Measurements from ENCODE around the gene ZNF488. TPM values are rescaled to one million over a fixed set of nuclear protein-coding genes. Genes with fewer than 3 reads are reported as not detected.

Gene ZNF488
- total RNA-seq, 6 experiments from 2014 or later: 0.05 to 0.07 (median 0.07) TPM; not detected in 3

GRCh38 chr10:47340608-47341170 is 43.4 kb downstream of the ZNF488 start:
- H3K36me3 Mint-ChIP-seq (ENCODE audit: low read depth): no peaks in the 10 kb centered on the region
- peak; percentile 48 for DNase-seq
- H3K4me3 Mint-ChIP-seq: no peak overlapping the region
- TF ChIP-seq, protein P1, sequence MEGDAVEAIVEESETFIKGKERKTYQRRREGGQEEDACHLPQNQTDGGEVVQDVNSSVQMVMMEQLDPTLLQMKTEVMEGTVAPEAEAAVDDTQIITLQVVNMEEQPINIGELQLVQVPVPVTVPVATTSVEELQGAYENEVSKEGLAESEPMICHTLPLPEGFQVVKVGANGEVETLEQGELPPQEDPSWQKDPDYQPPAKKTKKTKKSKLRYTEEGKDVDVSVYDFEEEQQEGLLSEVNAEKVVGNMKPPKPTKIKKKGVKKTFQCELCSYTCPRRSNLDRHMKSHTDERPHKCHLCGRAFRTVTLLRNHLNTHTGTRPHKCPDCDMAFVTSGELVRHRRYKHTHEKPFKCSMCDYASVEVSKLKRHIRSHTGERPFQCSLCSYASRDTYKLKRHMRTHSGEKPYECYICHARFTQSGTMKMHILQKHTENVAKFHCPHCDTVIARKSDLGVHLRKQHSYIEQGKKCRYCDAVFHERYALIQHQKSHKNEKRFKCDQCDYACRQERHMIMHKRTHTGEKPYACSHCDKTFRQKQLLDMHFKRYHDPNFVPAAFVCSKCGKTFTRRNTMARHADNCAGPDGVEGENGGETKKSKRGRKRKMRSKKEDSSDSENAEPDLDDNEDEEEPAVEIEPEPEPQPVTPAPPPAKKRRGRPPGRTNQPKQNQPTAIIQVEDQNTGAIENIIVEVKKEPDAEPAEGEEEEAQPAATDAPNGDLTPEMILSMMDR (IDR thresholded peaks at IDR 0.05): peak; percentile 100
- H3K27me3 Mint-ChIP-seq (ENCODE audit: insufficient read depth): peaks cover 34% of the 10 kb centered on the region
- no peaks in the 10 kb centered on the region for H3K9me3 Mint-ChIP-seq
- H3K4me1 Mint-ChIP-seq (ENCODE audit: low read depth): peaks cover 13% of the 10 kb centered on the region
- H3K27ac Mint-ChIP-seq: no peak overlapping the region

- Mint-ChIP-seq H3K4me3 (no peak overlapping the region), H3K9me3 (no peaks in the 10 kb centered on the region), H3K27me3 (ENCODE audit: insufficient read depth) (peaks cover 28% of the 10 kb centered on the region), H3K4me1 (ENCODE audit: low read depth) (peaks cover 13% of the 10 kb centered on the region), H3K27ac (no peak overlapping the region), H3K36me3 (ENCODE audit: low read depth) (no peaks in the 10 kb centered on the region)
- TF ChIP-seq, protein P1 (IDR thresholded peaks at IDR 0.05): no peak
- DNase-seq: no peak
Observed at GRCh38 chr10:47339759-47340607, 44.1 kb downstream of the ZNF488 start.

DNA sequence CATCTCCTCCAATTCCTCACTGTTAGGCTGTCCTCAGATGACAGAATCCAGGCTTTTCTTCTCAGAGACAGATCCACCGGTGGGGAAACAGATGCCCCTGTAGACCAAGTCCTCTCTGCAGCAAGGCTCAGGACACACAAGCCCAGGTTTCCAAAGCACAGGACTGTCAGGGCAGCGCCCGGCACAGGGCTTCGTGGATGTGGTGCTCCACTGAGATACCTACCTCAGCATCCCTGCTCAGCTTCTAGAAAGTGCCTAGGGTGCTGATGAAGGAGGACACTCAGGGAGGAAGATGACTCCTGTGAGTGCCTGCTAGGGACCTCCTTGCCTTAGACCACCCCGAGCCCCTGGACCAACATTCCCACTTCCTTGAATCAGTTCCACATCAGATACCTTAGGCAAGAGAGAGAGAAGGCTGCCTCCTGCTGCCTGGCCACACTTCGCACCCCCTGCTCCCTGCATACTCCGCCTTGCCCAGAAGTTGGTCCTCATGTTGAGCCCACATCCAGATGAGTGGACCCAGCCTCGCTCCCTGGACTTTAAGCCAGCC is 44.8 kb downstream of the ZNF488 start:
- H3K4me1 Mint-ChIP-seq (ENCODE audit: low read depth): peaks cover 13% of the 10 kb centered on the region
- H3K4me3 Mint-ChIP-seq: no peak overlapping the region
- no peaks in the 10 kb centered on the region for H3K9me3 Mint-ChIP-seq
- H3K36me3 Mint-ChIP-seq (ENCODE audit: low read depth): no peaks in the 10 kb centered on the region
- H3K27me3 Mint-ChIP-seq (ENCODE audit: insufficient read depth): peaks cover 26% of the 10 kb centered on the region
- TF ChIP-seq, protein P1 (IDR thresholded peaks at IDR 0.05): no peak
- no peak for DNase-seq
- H3K27ac Mint-ChIP-seq: no peak overlapping the region

DNA sequence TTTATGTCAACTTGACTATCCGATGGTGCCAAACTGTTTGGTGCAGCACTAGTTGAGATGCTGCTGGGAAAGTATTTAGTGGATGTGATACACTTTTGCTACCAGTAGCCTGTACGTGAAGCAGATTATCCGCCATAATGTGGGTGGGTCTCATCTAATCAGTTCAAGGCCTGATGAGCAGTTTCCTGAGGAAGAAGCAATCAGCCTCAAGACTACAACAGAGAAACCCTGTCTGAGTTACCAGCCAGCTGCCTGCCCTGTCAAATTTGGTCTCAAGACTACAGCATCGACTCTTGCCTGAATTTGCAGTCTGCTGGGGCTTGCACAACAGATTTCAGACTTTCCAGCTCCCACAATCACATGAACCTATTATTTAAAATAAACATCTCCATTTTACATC is 46.8 kb downstream of the ZNF488 start:
- no peak overlapping the region for H3K4me3 Mint-ChIP-seq
- no peak overlapping the region for H3K27ac Mint-ChIP-seq
- H3K4me1 Mint-ChIP-seq (ENCODE audit: low read depth): peaks cover 13% of the 10 kb centered on the region
- TF ChIP-seq, protein P1 (IDR thresholded peaks at IDR 0.05): no peak
- peaks cover 17% of the 10 kb centered on the region for H3K27me3 Mint-ChIP-seq (ENCODE audit: insufficient read depth)
- H3K9me3 Mint-ChIP-seq: no peaks in the 10 kb centered on the region
- DNase-seq: no peak
- no peaks in the 10 kb centered on the region for H3K36me3 Mint-ChIP-seq (ENCODE audit: low read depth)

- no peaks in the 10 kb centered on the region for H3K36me3 Mint-ChIP-seq (ENCODE audit: low read depth)
- H3K4me3 Mint-ChIP-seq: no peak overlapping the region
- peaks cover 13% of the 10 kb centered on the region for H3K4me1 Mint-ChIP-seq (ENCODE audit: low read depth)
- no peak overlapping the region for H3K27ac Mint-ChIP-seq
- H3K9me3 Mint-ChIP-seq: no peaks in the 10 kb centered on the region
- peaks cover 24% of the 10 kb centered on the region for H3K27me3 Mint-ChIP-seq (ENCODE audit: insufficient read depth)
- TF ChIP-seq, protein P1 (IDR thresholded peaks at IDR 0.05): no peak
- DNase-seq: peak; percentile 22
Observed at GRCh38 chr10:47336387-47337134, 47.5 kb downstream of the ZNF488 start.
